NCI-H2196 (cell line): Measurements from ENCODE around the gene DPYD.

Source experiments
- DNase-seq: peaks from one replicate; lab custom pipeline; 2025; ENCODE audit not compliant: unreplicated experiment; lab: John Stamatoyannopoulos, UW

Gene DPYD

GRCh38 chr1:97560714-97561113 is 360.1 kb downstream of the DPYD start:
- no peak for DNase-seq

DNA sequence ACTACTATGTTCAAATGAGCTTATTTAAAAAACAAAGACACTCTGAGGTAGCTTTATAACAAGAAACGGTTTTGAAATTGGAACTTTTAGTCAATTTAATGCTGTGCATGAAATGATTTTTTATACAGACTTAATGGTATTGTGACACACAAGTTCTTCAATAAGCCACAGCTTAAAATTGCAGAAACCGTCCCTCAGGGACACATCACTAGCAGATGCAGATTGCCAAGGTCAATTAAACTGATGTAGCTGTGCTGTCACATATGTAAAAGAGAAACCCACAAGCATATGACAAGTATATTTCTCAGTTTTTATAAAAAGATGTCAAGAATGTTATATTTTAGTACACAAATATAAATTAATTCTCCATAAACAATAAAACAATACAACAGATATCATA is 366.9 kb downstream of the DPYD start:
- no peak for DNase-seq

- no peak for DNase-seq
These were observed 369.7 kb downstream of the DPYD start for GRCh38 chr1:97551113-97551512.

GRCh38 chr1:97545446-97545845 is 375.4 kb downstream of the DPYD start:
- DNase-seq, result no peak

DNA sequence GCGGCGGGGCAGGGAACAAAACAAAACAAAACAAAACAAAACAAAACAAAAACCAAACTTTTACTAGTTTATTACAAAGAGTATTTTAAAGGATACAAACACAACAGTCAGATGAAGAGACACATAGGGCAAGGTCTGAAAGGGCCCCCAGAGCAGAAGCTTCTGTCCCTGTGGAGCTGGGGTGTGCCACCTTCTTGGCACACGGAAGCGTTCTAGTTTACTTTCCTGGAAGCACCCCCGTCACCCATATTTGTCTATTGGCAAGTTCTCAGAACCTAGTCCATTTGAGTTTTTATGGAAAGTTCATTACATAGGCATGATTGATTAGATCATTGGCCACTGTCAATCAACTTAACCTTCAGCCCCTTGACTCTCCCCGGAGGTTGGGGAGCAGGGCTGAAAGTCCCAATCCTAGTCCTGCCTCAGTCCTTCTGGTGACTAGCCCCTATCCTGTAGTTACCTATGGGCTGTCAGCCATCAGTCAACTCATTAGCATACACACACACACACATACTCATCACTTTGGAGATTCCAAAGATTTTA is 380.4 kb downstream of the DPYD start:
- no peak for DNase-seq

- no peak for DNase-seq
These were observed 382.7 kb downstream of the DPYD start for GRCh38 chr1:97538113-97538512.

DNA sequence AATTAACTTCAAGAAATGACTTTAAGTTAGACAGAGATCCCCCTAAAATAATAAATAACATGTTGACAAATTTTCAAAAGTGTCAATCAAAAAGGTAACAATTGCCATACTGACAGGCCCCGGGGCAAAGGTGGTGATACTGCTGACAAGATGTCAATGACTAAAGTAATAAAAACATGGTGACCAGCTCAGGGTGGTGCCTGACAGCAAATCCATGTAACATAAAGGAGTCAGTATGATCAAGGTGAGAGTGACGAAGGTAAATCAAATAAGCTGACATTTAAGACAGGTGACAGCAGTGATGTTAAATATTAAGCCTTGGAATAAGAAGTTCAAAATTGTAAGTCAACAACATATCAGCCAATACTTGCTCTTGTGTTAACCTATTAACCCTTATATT is 387.5 kb downstream of the DPYD start:
- DNase-seq, result no peak

- DNase-seq, result no peak
These were observed 391.2 kb downstream of the DPYD start for GRCh38 chr1:97529600-97529999.

DNA sequence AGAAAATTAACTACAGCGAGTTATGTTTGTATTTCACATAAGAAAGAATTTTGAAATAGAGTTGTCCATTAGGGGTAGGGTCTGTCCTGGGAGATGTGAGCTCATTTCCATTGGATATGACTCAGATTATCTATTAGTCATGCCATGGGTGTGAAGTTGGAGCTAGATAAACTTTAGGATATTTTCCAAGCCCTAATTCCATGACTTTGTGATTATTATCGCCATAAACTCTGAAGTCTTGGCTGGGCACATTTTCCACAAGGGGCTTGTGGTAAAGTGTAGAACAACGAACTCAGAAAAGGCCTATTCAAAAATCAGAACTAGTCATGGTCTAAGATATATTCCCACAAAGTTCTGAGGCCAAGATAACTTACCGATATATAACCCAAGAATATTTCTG is 396.6 kb downstream of the DPYD start:
- DNase-seq, result no peak

DNA sequence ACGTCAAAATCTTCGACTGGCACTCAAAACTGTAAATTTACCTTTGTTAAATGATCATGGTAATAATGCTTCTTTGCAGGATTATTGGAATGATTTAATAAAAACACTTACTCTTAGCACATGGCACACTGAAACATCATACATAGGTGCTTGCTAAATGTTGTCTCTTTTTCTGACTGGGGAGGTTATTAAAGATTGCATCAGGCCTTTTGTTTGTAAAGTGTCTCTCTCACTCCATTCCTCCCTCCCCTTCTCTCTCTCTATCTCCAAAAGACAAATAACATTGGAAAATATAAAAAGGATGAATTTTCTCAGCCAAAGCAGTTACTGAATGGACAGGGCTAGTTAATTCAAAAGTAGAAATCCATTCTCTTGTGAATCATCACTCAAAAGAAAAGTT is 404.2 kb downstream of the DPYD start:
- DNase-seq, result no peak

DNA sequence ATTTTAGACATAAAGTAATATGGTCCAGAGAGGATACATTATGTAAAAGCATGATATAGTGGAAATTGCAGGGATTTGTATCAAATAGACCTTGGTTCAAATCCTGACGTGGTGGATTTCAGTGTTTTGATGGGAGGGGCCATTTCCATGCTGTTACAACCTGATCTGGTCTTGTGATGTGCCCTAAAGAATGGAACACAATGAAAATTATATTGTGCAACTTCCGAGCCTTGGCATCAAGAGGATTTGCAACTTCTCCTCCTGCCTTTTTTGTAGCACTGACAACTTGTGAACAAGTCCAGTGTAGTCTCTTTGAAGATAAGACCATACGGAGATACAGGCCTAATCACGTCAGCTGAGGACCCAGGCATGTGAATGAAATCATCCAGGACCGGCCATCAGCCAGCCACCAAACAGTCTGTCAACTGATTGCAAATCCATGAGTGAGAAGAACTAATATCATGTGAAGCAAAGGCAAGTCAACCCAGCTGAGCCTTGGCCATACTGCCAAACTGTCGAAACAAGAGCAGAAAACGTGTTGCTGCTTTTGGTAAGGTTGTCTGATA is 412.1 kb downstream of the DPYD start:
- DNase-seq, result no peak

DNA sequence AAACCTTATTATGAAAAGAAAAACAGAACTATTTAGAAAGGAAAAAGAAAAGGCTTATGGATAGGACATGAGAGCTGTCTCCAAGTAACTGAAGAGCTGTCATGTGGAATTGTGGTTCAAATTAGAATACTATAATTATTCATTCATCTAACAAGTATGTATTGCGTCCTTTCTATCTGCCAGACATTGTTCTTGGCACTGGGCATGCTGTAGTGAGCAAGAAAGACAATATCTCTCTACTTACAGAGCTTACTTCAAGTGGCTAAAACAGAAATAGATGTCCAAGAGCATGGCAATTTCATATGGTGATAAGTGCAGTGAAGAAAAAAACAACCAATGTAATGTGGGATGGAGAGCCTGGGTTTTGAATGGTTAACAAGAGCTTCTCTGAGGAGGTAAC is 413.0 kb downstream of the DPYD start:
- no peak for DNase-seq

DNA sequence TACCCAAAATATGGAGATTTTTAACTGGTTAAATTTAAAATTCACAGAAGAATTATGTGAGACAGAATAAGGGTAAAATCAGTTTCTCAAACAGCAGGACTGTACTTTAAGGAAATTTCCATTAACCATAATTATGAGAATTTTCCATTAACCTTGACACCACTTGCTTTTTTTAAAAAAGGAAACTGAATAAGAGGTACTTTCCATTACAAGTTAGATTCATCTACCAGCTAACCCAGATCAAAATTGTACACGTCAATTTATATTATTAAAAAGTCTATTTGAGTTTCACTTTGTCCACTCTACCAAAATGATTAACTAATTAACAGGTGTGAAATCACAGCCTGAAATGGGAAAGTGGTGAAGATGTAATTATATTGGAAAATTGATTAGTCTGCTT is 414.5 kb downstream of the DPYD start:
- DNase-seq, result no peak

GRCh38 chr1:97505816-97506215 is 415.0 kb downstream of the DPYD start:
- no peak for DNase-seq

- DNase-seq, result no peak
These were observed 415.5 kb downstream of the DPYD start for GRCh38 chr1:97505289-97505688.

GRCh38 chr1:97502360-97502759 is 418.5 kb downstream of the DPYD start:
- no peak for DNase-seq

- DNase-seq, result no peak
These were observed 419.2 kb downstream of the DPYD start for GRCh38 chr1:97501628-97502027.

GRCh38 chr1:97500760-97501159 is 420.1 kb downstream of the DPYD start:
- no peak for DNase-seq

DNA sequence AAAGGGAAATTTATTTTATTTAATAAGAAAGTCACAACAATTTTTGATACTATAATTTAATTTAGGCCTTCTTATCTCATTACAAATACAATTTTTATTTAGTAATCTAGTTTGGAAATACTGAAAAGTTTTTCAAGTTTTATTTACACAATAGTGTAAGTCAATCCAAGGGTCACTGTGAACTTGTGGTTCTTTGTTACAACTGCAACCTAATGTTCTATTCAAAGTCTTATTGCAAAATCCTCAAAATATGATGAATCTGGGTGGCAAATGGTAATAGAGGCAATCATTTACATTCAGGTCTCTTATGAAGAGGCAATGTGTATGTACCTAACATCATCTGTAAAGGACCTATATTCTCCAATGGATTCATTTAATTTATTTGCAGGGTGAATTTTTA is 421.2 kb downstream of the DPYD start:
- DNase-seq, result no peak

GRCh38 chr1:97489834-97490233 is 431.0 kb downstream of the DPYD start:
- DNase-seq, result no peak

DNA sequence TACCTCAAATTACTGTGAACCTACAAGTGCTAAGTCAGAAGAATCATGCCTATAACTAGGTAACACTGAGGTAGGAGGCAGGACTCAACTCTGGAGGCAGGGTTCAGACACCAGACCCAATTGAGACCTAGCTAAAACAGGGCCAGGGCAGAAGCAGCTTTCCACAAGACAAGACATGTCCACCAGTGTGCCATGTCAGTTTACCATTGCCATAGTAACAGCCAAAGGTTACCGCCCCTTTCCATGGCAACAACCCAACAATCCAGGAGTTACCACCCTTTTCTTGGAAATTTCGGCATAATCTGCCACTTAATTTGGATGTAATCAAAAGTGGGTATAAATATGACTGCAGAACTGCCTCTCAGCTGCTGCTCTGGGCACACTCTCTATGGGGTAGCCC is 432.3 kb downstream of the DPYD start:
- no peak for DNase-seq

GRCh38 chr1:97482022-97482421 is 438.8 kb downstream of the DPYD start:
- DNase-seq, result no peak

DNA sequence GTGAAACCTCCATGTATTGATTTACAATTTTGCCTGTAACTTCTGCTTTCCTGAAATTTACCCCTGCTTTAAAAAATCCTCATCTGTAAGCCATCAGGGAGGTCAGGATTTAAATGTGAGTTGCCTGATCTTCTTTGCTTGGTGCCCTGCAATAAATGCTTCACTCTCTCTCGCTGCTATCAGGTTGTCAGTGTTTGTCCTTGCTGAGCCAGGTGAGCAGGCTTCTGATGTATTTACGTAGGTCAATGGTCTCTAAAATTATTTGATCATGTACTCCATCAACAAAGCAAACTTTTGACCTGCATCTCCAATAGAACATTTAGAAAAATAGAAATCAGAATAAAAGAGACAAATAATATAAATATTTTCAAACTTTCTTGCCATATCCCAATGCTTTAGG is 453.4 kb downstream of the DPYD start:
- DNase-seq, result no peak

GRCh38 chr1:97464305-97464704 is 456.5 kb downstream of the DPYD start:
- no peak for DNase-seq
